Measurements from ENCODE around the gene C20orf141.

The C20orf141 gene

DNA sequence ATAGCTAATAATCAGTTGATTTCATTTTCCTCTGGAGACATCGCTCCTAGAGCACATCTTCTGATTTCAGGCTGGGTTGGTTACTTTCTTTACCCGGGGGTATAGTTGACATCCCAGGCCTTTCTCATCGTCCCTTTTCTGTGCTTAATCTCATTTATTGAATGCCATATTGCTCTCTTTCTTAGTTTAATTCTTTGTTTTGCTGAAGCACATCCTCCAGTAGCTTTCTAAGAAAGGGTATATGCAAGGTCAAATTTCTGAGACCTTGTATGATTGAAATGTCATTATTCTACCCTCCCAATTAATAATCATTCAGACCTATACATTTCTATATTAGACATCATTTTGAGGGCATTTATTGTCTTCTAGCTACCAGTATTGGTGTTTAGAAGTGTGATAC is 2.6 kb upstream of the C20orf141 start:
- TF ChIP-seq, protein P1, sequence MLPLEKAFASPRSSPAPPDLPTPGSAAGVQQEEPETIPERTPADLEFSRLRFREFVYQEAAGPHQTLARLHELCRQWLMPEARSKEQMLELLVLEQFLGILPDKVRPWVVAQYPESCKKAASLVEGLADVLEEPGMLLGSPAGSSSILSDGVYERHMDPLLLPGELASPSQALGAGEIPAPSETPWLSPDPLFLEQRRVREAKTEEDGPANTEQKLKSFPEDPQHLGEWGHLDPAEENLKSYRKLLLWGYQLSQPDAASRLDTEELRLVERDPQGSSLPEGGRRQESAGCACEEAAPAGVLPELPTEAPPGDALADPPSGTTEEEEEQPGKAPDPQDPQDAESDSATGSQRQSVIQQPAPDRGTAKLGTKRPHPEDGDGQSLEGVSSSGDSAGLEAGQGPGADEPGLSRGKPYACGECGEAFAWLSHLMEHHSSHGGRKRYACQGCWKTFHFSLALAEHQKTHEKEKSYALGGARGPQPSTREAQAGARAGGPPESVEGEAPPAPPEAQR (tag by site-specific recombination; IDR thresholded peaks at IDR 0.05): no peak
- peak; percentile 90 for TF ChIP-seq SETDB1 (IDR thresholded peaks at IDR 0.05; ENCODE audit: insufficient read length, low read length)
- TF ChIP-seq BCL11A (tag by site-specific recombination; IDR thresholded peaks at IDR 0.05; ENCODE audit: low read depth): no peak
- TF ChIP-seq ZNF654 (tag by site-specific recombination; IDR thresholded peaks at IDR 0.05; ENCODE audit: low read depth): no peak
- TF ChIP-seq HOXC10 (CRISPR knock-in tag; IDR thresholded peaks at IDR 0.05): no peak
- no peak for TF ChIP-seq ZNF311 (tag by site-specific recombination; IDR thresholded peaks at IDR 0.05; ENCODE audit: borderline replicate concordance)
- peak; percentile 58; the same call in 1 of the 2 replicates for TF ChIP-seq TRIM28 (IDR thresholded peaks at IDR 0.05; ENCODE audit: borderline replicate concordance, low read length)
- TF ChIP-seq ZEB2 (tag by site-specific recombination; IDR thresholded peaks at IDR 0.05): no peak
- TF ChIP-seq ZNF791 (tag by site-specific recombination; IDR thresholded peaks at IDR 0.05): no peak
- TF ChIP-seq ZNF174 (tag by site-specific recombination; IDR thresholded peaks at IDR 0.05): no peak
- TF ChIP-seq, protein P2, sequence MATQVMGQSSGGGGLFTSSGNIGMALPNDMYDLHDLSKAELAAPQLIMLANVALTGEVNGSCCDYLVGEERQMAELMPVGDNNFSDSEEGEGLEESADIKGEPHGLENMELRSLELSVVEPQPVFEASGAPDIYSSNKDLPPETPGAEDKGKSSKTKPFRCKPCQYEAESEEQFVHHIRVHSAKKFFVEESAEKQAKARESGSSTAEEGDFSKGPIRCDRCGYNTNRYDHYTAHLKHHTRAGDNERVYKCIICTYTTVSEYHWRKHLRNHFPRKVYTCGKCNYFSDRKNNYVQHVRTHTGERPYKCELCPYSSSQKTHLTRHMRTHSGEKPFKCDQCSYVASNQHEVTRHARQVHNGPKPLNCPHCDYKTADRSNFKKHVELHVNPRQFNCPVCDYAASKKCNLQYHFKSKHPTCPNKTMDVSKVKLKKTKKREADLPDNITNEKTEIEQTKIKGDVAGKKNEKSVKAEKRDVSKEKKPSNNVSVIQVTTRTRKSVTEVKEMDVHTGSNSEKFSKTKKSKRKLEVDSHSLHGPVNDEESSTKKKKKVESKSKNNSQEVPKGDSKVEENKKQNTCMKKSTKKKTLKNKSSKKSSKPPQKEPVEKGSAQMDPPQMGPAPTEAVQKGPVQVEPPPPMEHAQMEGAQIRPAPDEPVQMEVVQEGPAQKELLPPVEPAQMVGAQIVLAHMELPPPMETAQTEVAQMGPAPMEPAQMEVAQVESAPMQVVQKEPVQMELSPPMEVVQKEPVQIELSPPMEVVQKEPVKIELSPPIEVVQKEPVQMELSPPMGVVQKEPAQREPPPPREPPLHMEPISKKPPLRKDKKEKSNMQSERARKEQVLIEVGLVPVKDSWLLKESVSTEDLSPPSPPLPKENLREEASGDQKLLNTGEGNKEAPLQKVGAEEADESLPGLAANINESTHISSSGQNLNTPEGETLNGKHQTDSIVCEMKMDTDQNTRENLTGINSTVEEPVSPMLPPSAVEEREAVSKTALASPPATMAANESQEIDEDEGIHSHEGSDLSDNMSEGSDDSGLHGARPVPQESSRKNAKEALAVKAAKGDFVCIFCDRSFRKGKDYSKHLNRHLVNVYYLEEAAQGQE (tag by site-specific recombination; IDR thresholded peaks at IDR 0.05): no peak
- TF ChIP-seq ZNF404 (tag by site-specific recombination; IDR thresholded peaks at IDR 0.05): no peak
- no peak for TF ChIP-seq ZNF473 (tag by site-specific recombination; IDR thresholded peaks at IDR 0.05)
- TF ChIP-seq ZNF629 (tag by site-specific recombination; IDR thresholded peaks at IDR 0.05): no peak
- TF ChIP-seq ZNF521 (tag by site-specific recombination; IDR thresholded peaks at IDR 0.05): no peak
- ChIA-PET POLR2A (no interaction called here), CTCF (interaction anchor here (0.5 to 1.3 kb wide), 3 partner anchors 15 to 59 kb away, joined by 3 to 7 read pairs (median 6); no protein-coding TSS in a partner anchor)
- no peaks in the 10 kb centered on the region for H3K36me3 ChIP-seq (ENCODE audit: control insufficient read depth in 2 of 2, insufficient read depth in 1 of 2, low read length in 2 of 2)
- H3K4me1 ChIP-seq (ENCODE audit: control insufficient read depth, insufficient read depth, low read length): peaks cover 10% of the 10 kb centered on the region
- H3K27ac ChIP-seq (ENCODE audit: extremely low read depth, low read depth, low read length): no peak overlapping the region
- no peak overlapping the region for H3K4me3 ChIP-seq (ENCODE audit: low read depth, low read length)
- peaks cover 2% of the 10 kb centered on the region; the same call in 1 of the 2 replicates for H3K9me3 ChIP-seq (ENCODE audit: control insufficient read depth, insufficient read depth, low read depth, low read length)

GRCh38 chr20:2814076-2814475 is 711 bp upstream of the C20orf141 start:
- POLR2A ChIA-PET: interaction anchor here (0.7 to 1.2 kb wide), 2 partner anchors 19 to 27 kb away, joined by 4 read pairs; partner anchors contain the start of genes PCED1A and VPS16

GRCh38 chr20:2815242-2815900 is 584 bp downstream of the C20orf141 start:
- Histone ChIP-seq H3K27ac (ENCODE audit: extremely low read depth, low read depth, low read length) (0 out of 2 replicates have a peak overlapping the region, but pooled peaks have one; percentile 12), H3K4me1 (ENCODE audit: control insufficient read depth, insufficient read depth, low read length) (peaks cover 16% of the 10 kb centered on the region), H3K4me3 (ENCODE audit: low read depth, low read length) (no peak overlapping the region), H3K36me3 (ENCODE audit: control insufficient read depth in 2 of 2, insufficient read depth in 1 of 2, low read length in 2 of 2) (no peaks in the 10 kb centered on the region), H3K9me3 (ENCODE audit: control insufficient read depth, insufficient read depth, low read depth, low read length) (peaks cover 2% of the 10 kb centered on the region; the same call in 1 of the 2 replicates)
- TF ChIP-seq ZNF239 (tag by site-specific recombination; IDR thresholded peaks at IDR 0.05): no peak
- TF ChIP-seq ZNF140 (tag by site-specific recombination; IDR thresholded peaks at IDR 0.05): no peak
- TF ChIP-seq ZNF473 (tag by site-specific recombination; IDR thresholded peaks at IDR 0.05): no peak
- TF ChIP-seq, protein P3, sequence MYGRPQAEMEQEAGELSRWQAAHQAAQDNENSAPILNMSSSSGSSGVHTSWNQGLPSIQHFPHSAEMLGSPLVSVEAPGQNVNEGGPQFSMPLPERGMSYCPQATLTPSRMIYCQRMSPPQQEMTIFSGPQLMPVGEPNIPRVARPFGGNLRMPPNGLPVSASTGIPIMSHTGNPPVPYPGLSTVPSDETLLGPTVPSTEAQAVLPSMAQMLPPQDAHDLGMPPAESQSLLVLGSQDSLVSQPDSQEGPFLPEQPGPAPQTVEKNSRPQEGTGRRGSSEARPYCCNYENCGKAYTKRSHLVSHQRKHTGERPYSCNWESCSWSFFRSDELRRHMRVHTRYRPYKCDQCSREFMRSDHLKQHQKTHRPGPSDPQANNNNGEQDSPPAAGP (tag by site-specific recombination; IDR thresholded peaks at IDR 0.05): no peak
- TF ChIP-seq, protein P4, sequence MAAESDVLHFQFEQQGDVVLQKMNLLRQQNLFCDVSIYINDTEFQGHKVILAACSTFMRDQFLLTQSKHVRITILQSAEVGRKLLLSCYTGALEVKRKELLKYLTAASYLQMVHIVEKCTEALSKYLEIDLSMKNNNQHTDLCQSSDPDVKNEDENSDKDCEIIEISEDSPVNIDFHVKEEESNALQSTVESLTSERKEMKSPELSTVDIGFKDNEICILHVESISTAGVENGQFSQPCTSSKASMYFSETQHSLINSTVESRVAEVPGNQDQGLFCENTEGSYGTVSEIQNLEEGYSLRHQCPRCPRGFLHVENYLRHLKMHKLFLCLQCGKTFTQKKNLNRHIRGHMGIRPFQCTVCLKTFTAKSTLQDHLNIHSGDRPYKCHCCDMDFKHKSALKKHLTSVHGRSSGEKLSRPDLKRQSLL (tag by site-specific recombination; IDR thresholded peaks at IDR 0.05): no peak
- TF ChIP-seq ZFP3 (tag by site-specific recombination; IDR thresholded peaks at IDR 0.05; ENCODE audit: low read depth): no peak
- no peak for TF ChIP-seq ZNF174 (tag by site-specific recombination; IDR thresholded peaks at IDR 0.05)
- no peak for TF ChIP-seq ZNF585B (tag by site-specific recombination; IDR thresholded peaks at IDR 0.05)
- ChIA-PET POLR2A (interaction anchor here (0.9 to 1.2 kb wide), 2 partner anchors 24 to 26 kb away, joined by 4 read pairs; partner anchors contain the start of genes PCED1A and VPS16), CTCF (interaction anchor here (0.7 to 0.9 kb wide), 3 partner anchors 64 to 187 kb away, joined by 3 to 5 read pairs (median 4); no protein-coding TSS in a partner anchor)

More at GRCh38 chr20:2814076-2814475, 711 bp upstream of the C20orf141 start:
- Histone ChIP-seq H3K4me3 (ENCODE audit: low read depth, low read length) (no peak overlapping the region), H3K36me3 (ENCODE audit: control insufficient read depth in 2 of 2, insufficient read depth in 1 of 2, low read length in 2 of 2) (no peaks in the 10 kb centered on the region), H3K4me1 (ENCODE audit: control insufficient read depth, insufficient read depth, low read length) (peaks cover 10% of the 10 kb centered on the region), H3K9me3 (ENCODE audit: control insufficient read depth, insufficient read depth, low read depth, low read length) (peaks cover 2% of the 10 kb centered on the region; the same call in 1 of the 2 replicates), H3K27ac (ENCODE audit: extremely low read depth, low read depth, low read length) (no peak overlapping the region)
- TF ChIP-seq SP7 (tag by site-specific recombination; IDR thresholded peaks at IDR 0.05) (peak; percentile 87), ZIC2 (tag by site-specific recombination; IDR thresholded peaks at IDR 0.05) (no peak), FEZF1 (tag by site-specific recombination; IDR thresholded peaks at IDR 0.05) (peak; percentile 22; the same call in 1 of the 2 replicates)
- CTCF ChIA-PET: interaction anchor here (0.9 kb wide), 1 partner anchor 62 kb away, joined by 4 read pairs; no protein-coding TSS in a partner anchor
